ENCODE results near the gene ORC3.

The ORC3 gene

GRCh38 chr6:87544474-87544735 lies 45.5 kb upstream of the ORC3 start:
- Mint-ChIP-seq H3K4me3 (no peak overlapping the region), H3K27me3 (ENCODE audit: low read depth) (no peaks in the 10 kb centered on the region), H3K9me3 (no peaks in the 10 kb centered on the region), H3K4me1 (peaks cover 4% of the 10 kb centered on the region), H3K36me3 (ENCODE audit: low read depth) (peaks cover 63% of the 10 kb centered on the region), H3K27ac (peak overlapping the region; percentile 23 to 47 (median 35))
- TF ChIP-seq CTCF (IDR thresholded peaks at IDR 0.05; ENCODE audit: unreplicated experiment in 3 of 3): no peak

- H3K4me3 Mint-ChIP-seq: no peak overlapping the region
- H3K9me3 Mint-ChIP-seq: no peaks in the 10 kb centered on the region
- no peak for TF ChIP-seq CTCF (IDR thresholded peaks at IDR 0.05; ENCODE audit: unreplicated experiment in 3 of 3)
- no peaks in the 10 kb centered on the region for H3K4me1 Mint-ChIP-seq
- peaks cover 59% of the 10 kb centered on the region for H3K36me3 Mint-ChIP-seq (ENCODE audit: low read depth)
- no peak overlapping the region for H3K27ac Mint-ChIP-seq
- H3K27me3 Mint-ChIP-seq (ENCODE audit: low read depth): no peaks in the 10 kb centered on the region
Measured at GRCh38 chr6:87551799-87552198, 38.1 kb upstream of the ORC3 start.

GRCh38 chr6:87553159-87553765 lies 36.7 kb upstream of the ORC3 start:
- Mint-ChIP-seq H3K27ac (no peak overlapping the region), H3K36me3 (ENCODE audit: low read depth) (peaks cover 59% of the 10 kb centered on the region), H3K9me3 (no peaks in the 10 kb centered on the region), H3K4me1 (no peaks in the 10 kb centered on the region), H3K27me3 (ENCODE audit: low read depth) (no peaks in the 10 kb centered on the region), H3K4me3 (no peak overlapping the region)
- no peak for TF ChIP-seq CTCF (IDR thresholded peaks at IDR 0.05; ENCODE audit: unreplicated experiment in 3 of 3)

GRCh38 chr6:87555506-87555905 lies 34.4 kb upstream of the ORC3 start:
- TF ChIP-seq CTCF (IDR thresholded peaks at IDR 0.05; ENCODE audit: unreplicated experiment in 3 of 3): no peak
- Mint-ChIP-seq H3K9me3 (no peaks in the 10 kb centered on the region), H3K4me3 (no peak overlapping the region), H3K4me1 (no peaks in the 10 kb centered on the region), H3K27ac (no peak overlapping the region), H3K36me3 (ENCODE audit: low read depth) (peaks cover 46% of the 10 kb centered on the region), H3K27me3 (ENCODE audit: low read depth) (no peaks in the 10 kb centered on the region)

- TF ChIP-seq CTCF (IDR thresholded peaks at IDR 0.05; ENCODE audit: unreplicated experiment in 3 of 3): no peak
- Mint-ChIP-seq H3K9me3 (no peaks in the 10 kb centered on the region), H3K36me3 (ENCODE audit: low read depth) (peaks cover 43% of the 10 kb centered on the region), H3K4me1 (no peaks in the 10 kb centered on the region), H3K27me3 (ENCODE audit: low read depth) (no peaks in the 10 kb centered on the region), H3K27ac (no peak overlapping the region), H3K4me3 (no peak overlapping the region)
Measured at GRCh38 chr6:87558446-87558845, 31.5 kb upstream of the ORC3 start.

GRCh38 chr6:87561017-87561416 lies 28.9 kb upstream of the ORC3 start:
- Mint-ChIP-seq H3K27ac (no peak overlapping the region), H3K4me3 (no peak overlapping the region), H3K27me3 (ENCODE audit: low read depth) (no peaks in the 10 kb centered on the region), H3K36me3 (ENCODE audit: low read depth) (peaks cover 45% of the 10 kb centered on the region), H3K4me1 (no peaks in the 10 kb centered on the region), H3K9me3 (no peaks in the 10 kb centered on the region)
- TF ChIP-seq CTCF (IDR thresholded peaks at IDR 0.05; ENCODE audit: unreplicated experiment in 3 of 3): no peak

All from nephron (organoid).